IPS-NIHi7 (cell line): Measurements from ENCODE around the gene KIAA1328.
"Not testable (repeated sequence)": the region's sequence is repeated elsewhere in the genome, so short reads cannot be mapped to it uniquely, and the experiment has no call there.

ENCODE experiments used
- DNase-seq: peaks from one replicate; pipeline ENCODE4 v3.0.0; 2012; ENCODE audit warnings: mixed read lengths; ENCODE audit errors: extremely low spot score

KIAA1328 gene

DNA sequence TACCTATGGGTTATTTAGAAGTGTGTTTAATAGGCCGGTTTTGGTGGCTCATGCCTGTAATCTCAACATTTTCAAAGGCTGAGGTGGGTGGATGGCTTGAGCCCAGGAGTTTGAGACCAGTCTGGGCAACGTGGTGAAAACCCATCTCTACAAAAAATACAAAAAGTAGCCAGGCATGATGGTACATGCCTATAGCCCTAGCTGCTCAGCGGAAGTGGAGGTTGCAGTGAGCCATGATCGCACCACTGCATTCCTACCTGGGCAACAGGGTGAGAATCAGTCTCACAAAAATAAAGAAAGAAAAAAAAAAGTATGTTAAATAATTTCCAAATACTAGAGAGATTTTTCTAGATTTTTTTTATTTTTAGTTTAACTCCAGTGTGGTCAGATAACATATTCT lies 316.0 kb downstream of the KIAA1328 start:
- DNase-seq: no peak

DNA sequence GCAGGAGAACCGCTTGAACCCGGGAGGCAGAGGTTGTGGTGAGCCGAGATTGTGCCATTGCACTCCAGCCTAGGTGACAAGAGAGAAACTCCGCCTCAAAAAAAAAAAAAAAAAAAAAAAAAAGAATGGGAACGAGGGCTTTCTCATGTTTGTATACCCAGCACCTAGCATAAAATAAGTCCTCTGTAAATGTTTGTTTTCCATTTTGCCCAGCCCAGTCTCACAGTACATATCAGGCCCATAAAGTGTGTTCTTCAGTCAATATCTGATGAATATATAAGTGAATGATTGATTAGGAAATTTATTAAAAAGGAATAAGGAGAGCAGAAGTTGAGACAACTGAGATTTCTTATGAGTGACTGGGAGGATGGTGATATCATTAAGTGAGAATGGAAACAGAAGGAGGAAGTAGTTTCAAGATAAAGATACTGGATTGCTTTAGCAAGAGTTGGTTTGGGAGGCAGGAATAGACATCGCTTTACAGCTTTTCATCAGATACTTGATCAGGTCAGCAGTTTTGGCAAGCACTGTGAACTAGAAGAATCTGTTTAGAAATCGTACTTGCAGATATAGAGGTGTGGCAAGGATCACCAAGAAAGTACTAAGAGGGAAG lies 327.5 kb downstream of the KIAA1328 start:
- DNase-seq: no peak

DNA sequence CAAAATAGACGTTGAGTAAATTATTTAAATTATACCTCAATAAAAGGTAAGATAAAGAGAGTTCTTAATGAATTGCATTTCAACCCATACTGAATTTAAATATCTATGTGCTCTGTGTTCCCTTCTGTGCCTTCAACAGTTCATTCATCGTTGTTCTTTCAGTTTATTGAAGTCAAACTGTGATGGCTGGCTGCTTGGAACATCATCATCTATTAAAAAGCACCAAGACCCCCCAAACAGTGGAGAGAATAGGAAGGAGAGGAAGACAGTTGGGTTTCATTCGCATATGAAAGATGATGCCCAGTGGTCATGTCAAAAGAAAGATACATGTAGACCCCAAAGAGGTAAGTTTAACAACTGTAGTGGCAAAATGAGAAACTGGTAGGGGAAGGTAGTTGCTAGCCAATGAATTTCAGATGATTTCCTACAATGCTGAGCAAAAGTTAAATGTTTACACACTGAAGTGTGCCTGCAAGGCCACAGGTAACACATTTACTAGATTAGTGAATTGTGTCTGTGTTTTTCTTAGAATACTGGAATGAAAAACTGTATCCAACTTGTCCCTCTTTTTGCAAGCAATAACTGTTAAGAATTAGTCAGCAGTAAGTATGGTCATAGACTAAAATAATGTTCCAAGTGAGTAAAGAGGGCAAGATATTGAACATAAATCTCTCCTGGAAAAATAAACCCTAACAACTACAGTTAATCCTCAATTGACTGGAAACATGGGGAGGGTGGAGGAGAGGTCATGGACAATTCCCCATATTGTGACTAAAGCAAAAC lies 331.3 kb downstream of the KIAA1328 start:
- DNase-seq: no peak

DNA sequence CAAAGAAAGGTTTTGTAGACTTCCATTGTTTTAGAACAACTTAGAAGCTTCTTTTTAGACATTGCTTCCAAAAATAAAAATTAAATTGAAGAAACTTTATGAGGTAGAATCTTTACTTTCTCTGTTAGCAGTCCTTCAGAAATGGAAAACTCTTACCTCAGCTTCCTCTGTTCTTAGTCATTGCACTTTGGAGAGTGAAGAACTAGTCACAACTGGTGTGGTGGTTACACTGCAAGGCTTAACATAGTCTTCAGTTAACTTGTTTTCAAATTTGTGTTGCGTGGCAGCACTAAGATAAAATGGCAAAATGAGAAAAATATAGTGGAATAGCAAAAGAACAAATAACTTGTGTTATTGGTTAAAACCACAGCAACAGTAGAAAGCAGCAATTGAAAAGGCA lies 332.6 kb downstream of the KIAA1328 start:
- DNase-seq: no peak

DNA sequence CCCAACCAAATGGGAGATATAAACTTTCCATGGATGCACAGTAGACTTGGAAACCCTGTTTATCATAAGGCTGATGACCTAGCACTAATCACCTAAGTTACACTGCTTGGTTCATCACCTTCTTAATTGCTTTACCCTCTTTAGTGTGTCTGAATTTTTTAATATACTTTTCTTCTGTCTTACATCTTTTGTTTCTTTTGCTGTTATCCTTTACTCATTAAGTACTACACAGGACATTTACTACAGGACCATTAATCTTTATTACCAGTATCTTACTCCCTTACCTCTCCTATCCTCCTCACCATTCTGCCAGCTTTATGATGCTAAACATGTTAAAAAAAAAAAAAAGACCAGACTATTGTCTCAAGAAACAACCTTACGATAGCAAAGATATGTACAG lies 333.6 kb downstream of the KIAA1328 start:
- no peak for DNase-seq

DNA sequence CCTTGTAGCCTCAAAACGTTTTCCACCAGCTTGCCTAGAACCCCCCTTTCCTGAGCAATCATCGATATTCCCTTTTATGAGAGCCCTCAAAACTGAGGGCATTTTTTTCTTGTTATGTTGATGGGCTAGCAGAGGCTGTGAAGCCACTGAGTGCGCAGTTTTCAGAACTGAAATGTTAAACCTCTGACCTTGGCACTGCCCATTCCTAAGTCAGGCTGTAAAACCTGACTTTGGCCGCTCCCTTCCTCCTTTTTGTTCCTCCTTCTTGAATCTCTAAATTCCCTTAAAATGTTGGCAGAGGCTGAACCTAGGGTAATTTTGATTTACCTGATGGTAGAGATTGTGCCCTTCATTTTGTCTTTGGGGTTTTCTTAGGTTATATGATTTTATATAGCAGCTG lies 334.2 kb downstream of the KIAA1328 start:
- no peak for DNase-seq

DNA sequence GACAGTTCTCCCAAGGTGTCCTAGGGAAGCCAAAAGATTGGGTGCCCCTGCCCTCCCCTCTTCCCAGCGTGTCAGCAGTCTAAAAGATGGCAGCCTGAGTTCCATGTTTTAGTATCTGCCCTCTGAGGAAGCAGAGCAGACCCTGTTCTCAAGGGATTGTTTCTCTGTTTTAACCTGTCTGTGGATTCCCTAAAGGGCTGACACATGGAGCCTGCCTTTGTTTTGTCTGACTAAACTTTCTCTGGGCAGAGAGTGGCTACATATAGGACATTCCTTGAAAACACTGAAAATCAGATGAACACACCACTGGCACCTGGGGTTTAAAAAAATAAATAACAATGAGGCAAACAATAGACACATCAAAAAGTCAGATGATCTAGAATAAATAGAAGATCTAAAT lies 337.6 kb downstream of the KIAA1328 start:
- no peak for DNase-seq

DNA sequence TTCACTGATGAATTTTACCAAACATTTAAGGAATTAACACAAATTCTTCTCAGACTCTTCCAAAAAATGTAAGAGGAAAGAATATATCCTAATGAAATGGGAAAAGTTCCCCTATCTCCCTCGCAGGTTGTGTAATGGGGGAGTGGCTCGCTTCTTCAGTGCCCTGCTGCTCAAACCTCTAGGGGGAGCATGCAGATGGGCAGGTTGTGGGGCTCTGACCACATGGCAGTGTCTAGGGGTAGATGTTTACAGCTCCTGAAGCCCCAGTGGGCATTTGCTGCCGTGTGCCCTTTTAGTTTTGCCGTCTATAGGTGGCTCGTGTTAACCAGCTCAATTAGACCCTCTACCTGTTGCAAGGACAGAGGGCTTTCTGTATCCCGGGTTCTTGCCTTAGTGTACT lies 338.0 kb downstream of the KIAA1328 start:
- not testable (repeated sequence) for DNase-seq

DNA sequence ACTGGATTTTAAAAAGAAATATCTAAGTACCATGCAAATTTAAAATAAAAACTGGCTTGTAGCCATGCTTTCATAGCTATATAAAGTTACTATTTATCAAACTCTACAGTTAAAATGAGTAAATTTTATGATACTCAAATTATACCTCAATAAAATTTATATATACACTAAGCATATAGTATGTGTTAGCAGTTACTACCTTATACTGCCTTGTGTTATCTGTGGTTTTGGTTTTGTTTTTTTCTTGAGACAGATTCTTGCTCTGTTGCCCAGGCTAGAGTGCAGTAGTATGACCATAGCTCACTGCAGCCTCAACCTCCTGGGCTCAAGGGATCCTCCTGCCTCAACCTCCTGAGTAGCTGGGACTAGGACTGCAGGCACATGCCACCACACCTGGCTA lies 342.1 kb downstream of the KIAA1328 start:
- no peak for DNase-seq

DNA sequence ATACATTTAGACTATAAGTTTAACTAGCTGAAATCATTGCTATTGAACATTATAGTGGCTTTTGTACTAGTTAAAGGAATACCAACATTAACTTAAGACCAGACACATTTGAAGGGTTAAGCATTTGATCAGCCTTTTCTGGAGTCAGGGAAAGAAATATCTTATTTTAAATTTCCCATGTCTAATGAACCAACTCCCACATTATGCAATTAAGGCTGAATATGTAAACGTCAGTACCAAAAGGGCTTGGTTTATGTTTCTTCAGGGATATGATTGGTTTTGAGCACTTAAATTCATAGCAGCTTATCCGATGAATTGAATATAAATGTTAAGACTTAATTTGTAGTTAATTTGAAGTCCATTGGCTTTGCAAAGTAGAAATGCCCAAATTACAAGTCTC lies 344.5 kb downstream of the KIAA1328 start:
- no peak for DNase-seq

DNA sequence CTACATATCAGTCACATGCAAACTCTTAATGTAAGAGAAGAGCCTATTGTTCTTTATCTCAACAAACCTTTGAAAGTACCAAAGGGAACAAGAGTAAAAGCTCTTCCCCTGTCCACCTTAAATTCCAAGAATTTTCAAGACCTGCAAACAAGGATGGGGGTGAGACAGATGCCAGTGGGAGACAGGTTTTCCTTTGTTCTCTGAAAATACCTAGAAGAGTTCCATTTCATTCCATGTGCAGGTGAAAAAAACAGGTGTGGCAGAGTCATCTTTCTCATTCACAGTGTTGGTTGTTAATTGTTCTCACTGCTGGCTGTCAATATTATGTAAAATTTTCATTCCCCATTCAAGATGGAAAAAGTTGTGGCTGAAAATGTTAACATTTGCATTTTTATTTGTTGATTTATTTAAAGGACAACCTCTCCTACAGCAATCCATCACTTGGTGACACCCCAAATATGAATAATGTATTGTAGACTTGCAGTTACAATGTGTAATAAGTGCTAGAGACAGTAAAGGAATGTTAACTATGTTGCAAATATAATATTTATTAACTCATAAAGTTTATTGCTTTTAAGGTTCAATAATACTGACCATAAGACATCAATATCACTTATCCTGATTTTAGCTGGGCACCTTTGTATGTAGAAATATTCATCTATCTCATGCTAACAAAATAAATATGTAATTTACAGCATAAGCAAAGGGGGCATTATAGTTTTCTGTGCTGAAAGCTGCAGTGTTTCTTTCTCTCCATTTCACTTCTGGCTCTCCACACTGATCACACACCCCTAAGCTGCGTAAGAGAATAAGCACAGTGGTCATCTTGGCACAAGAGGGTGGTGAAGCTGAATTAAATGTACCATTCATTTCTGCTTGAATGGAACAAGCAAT lies 347.0 kb downstream of the KIAA1328 start:
- DNase-seq: peak; percentile 18

DNA sequence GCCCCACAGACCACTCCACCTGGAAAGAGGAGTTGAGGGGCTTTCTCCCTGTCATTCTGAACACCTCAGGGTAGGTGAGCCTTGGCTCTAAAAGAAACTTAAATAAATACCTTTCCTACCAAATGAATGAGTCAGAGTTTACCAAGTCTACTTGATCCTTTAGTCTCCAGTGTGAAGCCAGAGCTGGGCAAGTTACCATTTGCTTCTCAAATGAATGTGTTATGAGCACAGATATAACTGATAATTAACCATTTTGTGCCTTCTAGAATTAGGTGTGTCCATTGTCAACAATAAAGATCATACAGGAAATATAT lies 347.7 kb downstream of the KIAA1328 start:
- peak; percentile 19 for DNase-seq

DNA sequence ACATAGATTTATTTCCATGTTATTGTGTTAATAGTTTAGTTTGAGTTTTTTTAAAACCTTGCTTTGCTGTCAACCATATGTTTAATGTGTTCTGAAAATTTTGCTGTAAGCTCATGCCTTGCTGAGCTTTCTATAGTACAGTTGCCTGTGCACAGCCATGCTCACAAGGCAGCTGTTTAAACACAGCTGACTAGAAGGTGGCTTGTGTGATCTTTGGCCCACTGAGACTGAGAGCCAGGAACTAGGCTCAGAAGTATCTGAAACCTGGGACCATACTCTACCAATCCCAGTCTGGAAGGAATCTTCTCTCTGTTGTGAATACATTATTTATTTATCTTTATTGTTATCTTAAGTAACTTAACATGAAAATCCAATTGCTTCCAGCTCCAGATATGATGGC lies 350.5 kb downstream of the KIAA1328 start:
- DNase-seq: no peak

DNA sequence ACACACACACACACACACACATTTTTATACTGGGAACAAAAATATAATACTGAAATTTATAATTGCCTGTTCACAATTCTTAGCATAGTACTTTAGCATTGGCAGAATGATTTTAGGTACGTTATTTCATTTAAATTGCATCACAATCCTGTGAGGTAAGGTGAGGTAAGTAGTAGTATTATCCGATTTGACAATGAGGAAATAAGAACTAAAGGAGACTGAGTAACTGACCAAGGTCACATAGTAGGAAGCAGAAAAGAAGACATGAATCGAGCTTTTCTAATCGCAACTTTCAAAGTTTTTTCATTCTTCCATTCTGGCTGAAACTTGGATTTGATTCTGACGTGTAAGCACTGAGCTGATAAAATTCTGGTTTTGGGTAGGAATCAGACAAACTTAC lies 351.2 kb downstream of the KIAA1328 start:
- DNase-seq: no peak

DNA sequence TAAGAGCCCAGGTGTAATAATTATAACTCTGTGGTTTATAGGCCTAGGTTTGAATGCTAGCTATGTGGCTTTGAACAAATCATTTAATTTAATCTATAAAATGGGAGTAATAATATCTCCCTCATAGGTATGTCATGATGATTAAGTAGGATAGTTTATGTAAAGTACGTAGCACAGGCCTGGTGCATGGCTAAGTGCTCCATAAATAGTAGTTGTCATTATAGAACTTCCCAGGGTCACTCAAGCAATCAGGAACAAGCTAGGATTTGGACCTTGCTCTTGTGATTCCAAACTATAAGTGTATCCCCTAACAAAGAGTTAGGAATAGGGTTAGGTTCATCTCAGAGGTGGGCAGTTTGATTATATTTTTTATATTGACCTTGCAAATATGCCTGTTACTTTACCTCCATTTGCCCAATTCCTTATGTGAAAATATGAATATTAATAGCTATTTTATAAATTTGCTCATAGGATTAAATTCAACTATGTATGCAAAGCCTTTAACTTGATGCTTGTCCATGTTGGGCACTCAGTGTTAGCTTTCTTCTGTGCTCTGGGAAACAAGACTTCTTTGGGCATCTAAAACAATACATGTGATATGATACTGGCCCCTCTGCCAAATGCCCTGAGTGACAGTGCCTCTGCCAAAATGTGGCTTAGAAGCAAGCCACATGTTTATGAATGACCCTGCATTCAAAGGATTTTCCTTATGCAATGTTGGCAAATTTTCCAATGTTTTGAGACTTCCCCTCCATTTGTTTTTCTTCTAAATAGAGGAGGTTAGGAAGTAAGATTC lies 353.6 kb downstream of the KIAA1328 start:
- no peak for DNase-seq

DNA sequence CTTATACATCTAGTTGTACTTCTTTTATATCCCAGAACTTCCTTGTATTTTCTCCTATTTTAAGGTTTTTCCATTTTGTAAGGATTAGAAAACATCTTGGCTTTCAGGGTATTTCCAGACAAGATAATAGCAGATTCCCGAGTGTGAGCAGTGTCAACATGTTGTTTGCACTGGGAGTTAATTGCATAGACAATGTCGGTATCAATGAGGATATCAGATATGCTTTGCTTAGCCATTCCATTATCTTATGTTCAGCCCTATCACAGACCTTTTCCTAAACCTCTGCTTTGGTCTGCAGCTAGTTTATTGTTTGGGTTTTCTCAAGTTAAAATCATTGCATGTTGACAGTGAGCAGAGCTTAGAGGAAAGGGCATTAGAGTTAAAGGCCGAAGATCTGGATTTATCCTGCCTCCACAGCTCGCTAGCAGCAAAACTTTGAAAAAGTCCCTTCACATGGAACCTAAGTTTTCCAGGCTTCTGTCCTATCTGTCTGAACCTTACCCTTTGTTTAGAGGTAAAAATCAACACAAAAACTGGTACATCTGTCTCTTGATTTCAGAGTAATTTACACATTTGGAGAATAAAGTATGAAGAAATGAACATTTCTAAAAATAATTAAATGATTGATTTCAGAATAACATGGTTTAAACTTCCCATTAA lies 355.4 kb downstream of the KIAA1328 start:
- no peak for DNase-seq

DNA sequence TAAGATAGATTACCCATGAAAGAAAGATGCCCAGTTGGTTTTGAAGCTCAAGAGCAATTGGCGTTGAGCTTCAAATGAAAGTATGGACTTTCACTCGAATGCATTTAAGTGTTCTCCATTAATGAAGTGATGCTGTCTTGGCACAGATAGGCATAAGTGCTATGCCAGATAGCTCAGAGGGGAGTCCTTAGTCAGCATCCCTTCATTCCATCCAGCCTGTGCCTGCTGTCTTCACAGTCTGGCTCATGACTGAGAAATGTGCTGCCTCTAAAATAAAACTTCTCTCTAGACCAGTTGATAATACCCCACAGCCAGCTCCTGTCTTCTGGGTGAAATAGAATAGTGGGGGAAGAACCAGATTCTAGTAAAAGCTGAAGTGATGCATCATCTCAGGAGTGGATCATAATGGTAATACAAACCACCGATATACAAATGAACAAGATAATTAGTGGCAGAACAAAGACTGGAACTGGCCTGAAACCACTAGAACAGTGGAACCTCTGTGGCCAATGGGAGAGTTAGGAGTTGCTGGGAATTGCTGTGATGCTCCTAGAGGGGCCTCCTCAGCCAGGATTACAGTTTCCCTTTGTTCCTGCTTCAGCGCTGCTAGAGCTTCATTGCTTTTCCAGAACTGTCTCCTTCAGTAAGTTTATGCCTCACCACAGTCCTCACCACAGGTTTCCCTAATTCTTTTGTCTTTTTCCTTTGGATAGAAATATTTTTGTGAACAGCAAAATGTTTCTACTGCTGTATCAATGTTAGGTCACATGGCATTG lies 359.3 kb downstream of the KIAA1328 start:
- no peak for DNase-seq

DNA sequence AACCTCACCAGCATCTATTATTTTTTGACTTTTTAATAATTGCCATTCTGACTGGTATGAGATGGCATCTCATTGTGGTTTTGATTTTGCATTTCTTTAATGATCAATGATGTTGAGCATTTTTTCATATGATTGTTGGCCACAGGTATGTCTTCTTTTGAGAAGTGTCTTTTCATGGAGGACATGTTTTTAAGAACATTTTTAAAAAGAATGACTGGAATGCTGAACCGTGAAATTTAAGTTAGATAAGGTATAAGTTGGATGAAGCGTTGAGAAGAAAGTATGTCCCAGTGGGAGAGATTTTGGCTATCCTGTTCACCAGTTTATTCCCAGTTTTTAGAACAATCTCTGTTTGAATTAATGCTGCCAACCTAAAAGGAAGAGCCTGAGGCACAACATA lies 370.8 kb downstream of the KIAA1328 start:
- no peak for DNase-seq

DNA sequence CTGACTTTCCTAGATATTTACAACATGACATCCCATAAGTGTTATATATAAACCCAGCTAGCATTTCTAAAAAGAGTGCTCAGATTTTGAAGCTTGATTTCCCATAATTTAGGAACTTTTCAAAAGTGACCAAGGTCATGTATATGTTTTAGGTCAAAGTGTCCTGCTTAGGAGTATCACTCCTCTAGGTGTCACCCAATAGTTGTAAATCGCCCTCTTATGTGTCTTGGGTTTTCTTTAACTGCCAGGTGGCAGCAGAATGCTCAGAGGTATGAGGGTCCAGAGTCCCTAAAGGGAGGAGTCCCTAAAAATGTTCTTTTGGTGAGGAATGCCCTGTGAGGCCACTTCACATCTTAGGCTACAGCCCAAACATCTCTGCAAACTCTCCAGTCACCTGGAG lies 378.4 kb downstream of the KIAA1328 start:
- DNase-seq: peak; percentile 54

DNA sequence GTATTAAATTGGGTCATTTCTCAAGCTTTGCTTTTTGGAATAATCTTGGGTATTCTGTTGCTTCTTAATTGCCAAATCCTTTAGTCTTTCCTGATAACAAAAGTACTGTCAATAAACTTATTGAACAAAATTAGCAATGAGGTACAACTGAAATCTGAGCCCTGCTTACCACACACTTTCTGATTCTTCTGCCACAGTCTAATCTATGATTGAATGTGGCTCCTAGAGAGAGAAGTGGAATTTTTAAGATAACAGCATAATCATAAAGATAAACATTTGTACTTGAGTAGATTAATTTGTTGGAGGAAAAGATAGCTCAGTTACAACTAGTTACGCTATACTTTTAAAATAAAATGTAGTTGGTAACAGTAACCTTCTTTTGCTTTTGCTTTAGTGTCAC lies 381.9 kb downstream of the KIAA1328 start:
- no peak for DNase-seq
